ENCODE measurements around the gene PTCD1.

DNA sequence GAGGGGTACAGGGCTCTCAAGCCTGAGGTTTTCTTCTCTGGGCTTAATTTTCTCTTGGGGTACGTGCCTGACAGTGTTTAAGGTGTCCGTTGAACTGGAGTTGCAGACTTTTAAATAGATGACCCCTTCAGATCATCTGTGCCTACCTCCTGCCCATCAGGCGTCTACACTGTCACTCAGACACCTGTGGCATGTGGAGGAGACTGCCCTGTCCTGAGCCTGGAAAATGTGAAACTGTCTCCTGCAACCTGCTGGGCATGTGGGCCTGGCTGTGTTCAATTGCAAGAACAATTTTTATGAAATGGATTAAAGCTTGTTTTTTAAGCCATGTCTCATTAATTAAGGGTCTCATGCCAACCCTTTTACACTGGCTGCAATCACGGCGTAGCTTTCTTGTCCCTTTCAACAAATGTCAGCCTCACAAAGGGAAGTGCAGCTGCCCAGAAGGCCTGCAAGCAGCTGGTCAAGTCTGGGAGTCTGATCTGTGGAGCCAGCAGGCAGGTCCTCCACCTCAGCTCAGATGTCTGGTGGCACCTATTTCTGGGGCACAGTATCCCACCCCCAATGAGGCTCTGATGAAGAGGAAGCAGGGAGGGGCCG lies 18.6 kb upstream of the PTCD1 start:
- TF ChIP-seq, protein P1, sequence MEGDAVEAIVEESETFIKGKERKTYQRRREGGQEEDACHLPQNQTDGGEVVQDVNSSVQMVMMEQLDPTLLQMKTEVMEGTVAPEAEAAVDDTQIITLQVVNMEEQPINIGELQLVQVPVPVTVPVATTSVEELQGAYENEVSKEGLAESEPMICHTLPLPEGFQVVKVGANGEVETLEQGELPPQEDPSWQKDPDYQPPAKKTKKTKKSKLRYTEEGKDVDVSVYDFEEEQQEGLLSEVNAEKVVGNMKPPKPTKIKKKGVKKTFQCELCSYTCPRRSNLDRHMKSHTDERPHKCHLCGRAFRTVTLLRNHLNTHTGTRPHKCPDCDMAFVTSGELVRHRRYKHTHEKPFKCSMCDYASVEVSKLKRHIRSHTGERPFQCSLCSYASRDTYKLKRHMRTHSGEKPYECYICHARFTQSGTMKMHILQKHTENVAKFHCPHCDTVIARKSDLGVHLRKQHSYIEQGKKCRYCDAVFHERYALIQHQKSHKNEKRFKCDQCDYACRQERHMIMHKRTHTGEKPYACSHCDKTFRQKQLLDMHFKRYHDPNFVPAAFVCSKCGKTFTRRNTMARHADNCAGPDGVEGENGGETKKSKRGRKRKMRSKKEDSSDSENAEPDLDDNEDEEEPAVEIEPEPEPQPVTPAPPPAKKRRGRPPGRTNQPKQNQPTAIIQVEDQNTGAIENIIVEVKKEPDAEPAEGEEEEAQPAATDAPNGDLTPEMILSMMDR (IDR thresholded peaks at IDR 0.05): no peak
- TF ChIP-seq POLR2A (IDR thresholded peaks at IDR 0.05): no peak

Measured in vagina (tissue), 2 donors.